SU-DHL-6 (cell line): Measurements from ENCODE around the gene UNC13C.

ENCODE experiments used
- H2AFZ ChIP-seq: fragments of 200-600 bp; sonication (generic); 2 replicates; pipeline ENCODE4 v1.6.1; 2014; ENCODE audit warnings: low read depth, mild to moderate bottlenecking, moderate library complexity, mixed read lengths, antibody characterized with exemption, low read length; ENCODE audit not compliant: severe bottlenecking
- H3F3A ChIP-seq: fragments of 200-600 bp; shearing (Covaris generic); 2 replicates; pipeline ENCODE4 v1.6.0; 2016; ENCODE audit warnings: antibody characterized with exemption, mild to moderate bottlenecking; ENCODE audit not compliant: insufficient read depth
- H3K27ac ChIP-seq: fragments of 200-600 bp; sonication (generic); 2 replicates; pipeline ENCODE4 v1.5.1; 2016; ENCODE audit warnings: low read depth, mild to moderate bottlenecking, low read length, moderate library complexity, mixed read lengths
- H3K27me3 ChIP-seq: fragments of 200-600 bp; sonication (generic), shearing (Covaris generic); 2 replicates; pipeline ENCODE4 v1.6.0; 2014; ENCODE audit warnings: mild to moderate bottlenecking, low read length
- H3K36me3 ChIP-seq: fragments of 200-600 bp; sonication (generic); 2 replicates; pipeline ENCODE4 v1.6.1; 2014; ENCODE audit warnings: mild to moderate bottlenecking, low read length, mixed read lengths
- H3K4me2 ChIP-seq: fragments of 300-600, 200-600 bp; shearing (Covaris generic), sonication (generic); 2 replicates; pipeline ENCODE4 v1.6.0; 2014; ENCODE audit warnings: low read length, low read depth, mild to moderate bottlenecking; ENCODE audit not compliant: poor library complexity, severe bottlenecking
- H3K4me3 ChIP-seq: fragments of 200-600 bp; sonication (generic); 2 replicates; pipeline ENCODE4 v1.5.1; 2014; ENCODE audit warnings: antibody characterized with exemption, low read length, mild to moderate bottlenecking, mixed read lengths; ENCODE audit not compliant: insufficient read depth, poor library complexity, severe bottlenecking
- H3K79me2 ChIP-seq: fragments of 200-600 bp; sonication (generic); 2 replicates; pipeline ENCODE4 v1.6.1; 2014; ENCODE audit warnings: mild to moderate bottlenecking, low read length, moderate library complexity; ENCODE audit not compliant: insufficient read depth
- H3K9ac ChIP-seq: fragments of 200-600 bp; sonication (generic); 2 replicates; pipeline ENCODE4 v1.7.0; 2014; ENCODE audit warnings: mild to moderate bottlenecking, low read length
- H3K9me2 ChIP-seq: fragments of 200-600 bp; sonication (generic); replicated peaks from 2 replicates; pipeline ENCODE4 v1.6.1; 2014; ENCODE audit warnings: low read length; ENCODE audit not compliant: insufficient read depth
- H3K9me3 ChIP-seq: fragments of 200-600 bp; sonication (generic); 2 replicates; pipeline ENCODE4 v1.6.1; 2014; ENCODE audit warnings: low read length, mixed read lengths; ENCODE audit not compliant: insufficient read depth
- H4K20me1 ChIP-seq: fragments of 200-600 bp; sonication (generic); 2 replicates; pipeline ENCODE4 v1.6.1; 2014; ENCODE audit warnings: low read depth, mild to moderate bottlenecking, antibody characterized with exemption, low read length, moderate library complexity, mixed read lengths
- EZH2phosphoT487 ChIP-seq: fragments of 200-600 bp; sonication (generic), shearing (Covaris generic); conservative IDR thresholded peaks from 2 replicates; pipeline ENCODE4 v1.6.1; 2018; ENCODE audit warnings: mild to moderate bottlenecking, antibody characterized with exemption, low read length, moderate library complexity, mixed read lengths
- TF ChIP-seq, protein P1 (sequence below): fragments of 200-600 bp; sonication (generic); IDR thresholded peaks from one replicate; pipeline ENCODE4 v1.5.1; 2017; ENCODE audit warnings: antibody characterized with exemption, mild to moderate bottlenecking, low read length, moderate library complexity; ENCODE audit not compliant: insufficient read depth, poor library complexity, severe bottlenecking

UNC13C gene

DNA sequence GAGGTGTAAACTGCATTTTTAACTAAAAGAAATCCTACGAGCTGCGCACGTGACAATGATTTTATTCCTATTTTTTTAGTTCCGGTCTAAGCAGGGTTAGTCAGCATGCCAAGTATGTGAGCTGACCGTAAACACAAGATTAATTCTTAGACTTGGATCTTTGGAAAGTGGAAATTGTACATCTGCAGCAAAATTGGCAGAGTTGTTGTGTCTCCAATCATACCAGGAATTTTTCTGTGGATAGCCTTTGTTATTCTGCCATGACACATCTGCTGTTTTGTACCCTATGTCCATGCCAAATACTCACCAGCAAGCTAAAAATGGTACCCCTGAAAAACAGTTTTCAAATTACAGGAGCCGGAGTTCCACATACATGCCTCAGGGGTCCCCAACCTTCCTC, 562.5 kb downstream of the UNC13C start:
- H3K9me3 ChIP-seq = no peaks in the 10 kb centered on the region
- H3K4me3 ChIP-seq = no peak overlapping the region
- no peaks in the 10 kb centered on the region for H4K20me1 ChIP-seq
- no peaks in the 10 kb centered on the region for H3K27me3 ChIP-seq
- H3K9me2 ChIP-seq = no peaks in the 10 kb centered on the region
- H3K9ac ChIP-seq = no peak overlapping the region
- H3K36me3 ChIP-seq = no peaks in the 10 kb centered on the region
- TF ChIP-seq, protein P1, sequence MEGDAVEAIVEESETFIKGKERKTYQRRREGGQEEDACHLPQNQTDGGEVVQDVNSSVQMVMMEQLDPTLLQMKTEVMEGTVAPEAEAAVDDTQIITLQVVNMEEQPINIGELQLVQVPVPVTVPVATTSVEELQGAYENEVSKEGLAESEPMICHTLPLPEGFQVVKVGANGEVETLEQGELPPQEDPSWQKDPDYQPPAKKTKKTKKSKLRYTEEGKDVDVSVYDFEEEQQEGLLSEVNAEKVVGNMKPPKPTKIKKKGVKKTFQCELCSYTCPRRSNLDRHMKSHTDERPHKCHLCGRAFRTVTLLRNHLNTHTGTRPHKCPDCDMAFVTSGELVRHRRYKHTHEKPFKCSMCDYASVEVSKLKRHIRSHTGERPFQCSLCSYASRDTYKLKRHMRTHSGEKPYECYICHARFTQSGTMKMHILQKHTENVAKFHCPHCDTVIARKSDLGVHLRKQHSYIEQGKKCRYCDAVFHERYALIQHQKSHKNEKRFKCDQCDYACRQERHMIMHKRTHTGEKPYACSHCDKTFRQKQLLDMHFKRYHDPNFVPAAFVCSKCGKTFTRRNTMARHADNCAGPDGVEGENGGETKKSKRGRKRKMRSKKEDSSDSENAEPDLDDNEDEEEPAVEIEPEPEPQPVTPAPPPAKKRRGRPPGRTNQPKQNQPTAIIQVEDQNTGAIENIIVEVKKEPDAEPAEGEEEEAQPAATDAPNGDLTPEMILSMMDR = no peak
- no peak for TF ChIP-seq EZH2phosphoT487
- no peaks in the 10 kb centered on the region for H3K79me2 ChIP-seq
- H3F3A ChIP-seq = no peaks in the 10 kb centered on the region
- H2AFZ ChIP-seq = no peak overlapping the region
- H3K27ac ChIP-seq = no peak overlapping the region
- no peak overlapping the region for H3K4me2 ChIP-seq

GRCh38 chr15:54547491-54547890, 569.2 kb downstream of the UNC13C start:
- Histone ChIP-seq H4K20me1 (no peaks in the 10 kb centered on the region), H3K27me3 (no peaks in the 10 kb centered on the region), H3K27ac (no peak overlapping the region), H3K4me3 (no peak overlapping the region), H3K79me2 (no peaks in the 10 kb centered on the region), H2AFZ (no peak overlapping the region), H3F3A (no peaks in the 10 kb centered on the region), H3K36me3 (no peaks in the 10 kb centered on the region), H3K9ac (no peak overlapping the region), H3K9me3 (no peaks in the 10 kb centered on the region), H3K4me2 (no peak overlapping the region), H3K9me2 (no peaks in the 10 kb centered on the region)
- TF ChIP-seq EZH2phosphoT487 = no peak

DNA sequence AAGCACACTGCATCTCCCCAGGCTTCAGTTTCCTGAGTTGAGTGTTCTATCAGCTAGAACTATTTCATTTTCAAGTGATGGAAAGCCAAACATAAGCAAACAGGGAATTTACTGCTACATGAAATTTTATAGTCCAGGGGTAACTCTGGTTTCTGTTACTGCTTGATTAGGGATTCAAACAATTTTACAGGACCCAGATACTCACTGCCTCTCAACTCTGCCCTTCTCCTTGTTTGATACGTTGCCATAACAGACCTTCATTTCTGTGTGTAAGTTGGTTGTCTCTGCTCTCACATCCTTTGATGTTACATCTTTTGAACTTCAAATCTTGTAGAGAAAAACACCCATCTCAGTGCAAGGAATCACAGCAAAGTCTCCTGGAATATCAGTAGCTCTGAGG, 572.7 kb downstream of the UNC13C start:
- no peak overlapping the region for H3K27ac ChIP-seq
- H3K9ac ChIP-seq = no peak overlapping the region
- H3F3A ChIP-seq = no peaks in the 10 kb centered on the region
- H3K79me2 ChIP-seq = no peaks in the 10 kb centered on the region
- H2AFZ ChIP-seq = no peak overlapping the region
- no peak overlapping the region for H3K4me3 ChIP-seq
- H4K20me1 ChIP-seq = no peaks in the 10 kb centered on the region
- no peaks in the 10 kb centered on the region for H3K9me3 ChIP-seq
- H3K4me2 ChIP-seq = no peak overlapping the region
- H3K27me3 ChIP-seq = no peaks in the 10 kb centered on the region
- no peaks in the 10 kb centered on the region for H3K36me3 ChIP-seq
- no peaks in the 10 kb centered on the region for H3K9me2 ChIP-seq
- no peak for TF ChIP-seq EZH2phosphoT487
- TF ChIP-seq, protein P1 = no peak

- Histone ChIP-seq H3F3A (no peaks in the 10 kb centered on the region), H3K27me3 (no peaks in the 10 kb centered on the region), H3K9me3 (no peaks in the 10 kb centered on the region), H3K9me2 (no peaks in the 10 kb centered on the region), H3K27ac (no peak overlapping the region), H3K4me2 (no peak overlapping the region), H4K20me1 (no peaks in the 10 kb centered on the region), H3K36me3 (no peaks in the 10 kb centered on the region), H3K79me2 (no peaks in the 10 kb centered on the region), H3K9ac (no peak overlapping the region), H2AFZ (no peak overlapping the region), H3K4me3 (no peak overlapping the region)
- TF ChIP-seq, protein P1 = no peak
- no peak for TF ChIP-seq EZH2phosphoT487
These were observed 578.0 kb downstream of the UNC13C start for GRCh38 chr15:54556231-54556630.
